Measurements from ENCODE around the gene PTPN6. TPM values are rescaled to one million over a fixed set of nuclear protein-coding genes. Genes with fewer than 3 reads are reported as not detected.

Gene PTPN6
- polyA plus RNA-seq, 3 donors: 449 to 764 (median 562) TPM

GRCh38 chr12:6925239-6925539, 26.0 kb upstream of the PTPN6 start:
- Mint-ChIP-seq H3K9me3 (peaks cover 0 to 5% (median 2%) of the 10 kb centered on the region in 7 donors), H3K27me3 (ENCODE audit: low read depth in 3 of 3) (peaks cover 53 to 61% (median 55%) of the 10 kb centered on the region in 3 donors), H3K27ac (peak overlapping the region in 2 of 7 donors; percentile 41 to 61), H3K4me1 (peaks cover 52% of the 10 kb centered on the region), H3K36me3 (peaks cover 5 to 13% of the 10 kb centered on the region in 2 donors), H3K4me3 (peak overlapping the region in 1 of 2 donors; percentile 60)
- peaks cover 14% of the 10 kb centered on the region for H3K79me2 ChIP-seq (ENCODE audit: insufficient read depth, low read length)
- H2AFZ ChIP-seq (ENCODE audit: insufficient read depth, low read depth, low read length, poor library complexity, severe bottlenecking): no peak overlapping the region
- DNase-seq: no peak
- no peak overlapping the region for H3K4me2 ChIP-seq (replicated peaks; ENCODE audit: extremely low read depth, low read length, poor library complexity, severe bottlenecking)
- H3K27me3 ChIP-seq (ENCODE audit: control insufficient read depth in 2 of 2, insufficient read depth in 2 of 2, low read length in 2 of 2): peaks cover 3 to 45% of the 10 kb centered on the region in 2 donors
- no peaks in the 10 kb centered on the region for H4K20me1 ChIP-seq (ENCODE audit: insufficient read depth, low read length)
- TF ChIP-seq CTCF (IDR thresholded peaks at IDR 0.05): no peak
- 50% methylated on average over 1 of the region's 1 CpG for WGBS (ENCODE audit: insufficient coverage)
- no peaks in the 10 kb centered on the region for H3K36me3 ChIP-seq (replicated peaks in 1 of 2; ENCODE audit: control insufficient read depth in 1 of 2, insufficient read depth in 2 of 2, low read length in 2 of 2)
- no peak overlapping the region for H3K27ac ChIP-seq (ENCODE audit: low read depth in 1 of 2, low read length in 2 of 2)
- no peaks in the 10 kb centered on the region for H3K9me3 ChIP-seq (replicated peaks in 1 of 2; ENCODE audit: control insufficient read depth in 1 of 2, insufficient read depth in 1 of 2, low read length in 2 of 2)
- intact Hi-C loops (cut with micrococcal nuclease): no loop called here
- H3K4me1 ChIP-seq (ENCODE audit: control insufficient read depth in 1 of 2, insufficient read depth in 2 of 2, low read length in 2 of 2): peaks cover 53 to 62% of the 10 kb centered on the region in 2 donors
- H3K4me3 ChIP-seq (replicated peaks in 1 of 3; ENCODE audit: low read depth in 2 of 3, low read length in 3 of 3): no peak overlapping the region
- no peak overlapping the region for H3K9ac ChIP-seq (ENCODE audit: insufficient read depth, low read length, poor library complexity, severe bottlenecking)

- peaks cover 3 to 45% of the 10 kb centered on the region in 2 donors for H3K27me3 ChIP-seq (ENCODE audit: control insufficient read depth in 2 of 2, insufficient read depth in 2 of 2, low read length in 2 of 2)
- no peak overlapping the region for H3K27ac Mint-ChIP-seq
- DNase-seq: peak in 2 of 3 donors; percentile 21 to 40
- H3K4me2 ChIP-seq (replicated peaks; ENCODE audit: extremely low read depth, low read length, poor library complexity, severe bottlenecking): no peak overlapping the region
- H3K36me3 ChIP-seq (replicated peaks in 1 of 2; ENCODE audit: control insufficient read depth in 1 of 2, insufficient read depth in 2 of 2, low read length in 2 of 2): no peaks in the 10 kb centered on the region
- H3K27me3 Mint-ChIP-seq (ENCODE audit: low read depth in 3 of 3): peaks cover 50 to 63% (median 59%) of the 10 kb centered on the region in 3 donors
- no peaks in the 10 kb centered on the region for H4K20me1 ChIP-seq (ENCODE audit: insufficient read depth, low read length)
- no peak overlapping the region for H3K27ac ChIP-seq (ENCODE audit: low read depth in 1 of 2, low read length in 2 of 2)
- TF ChIP-seq CTCF (IDR thresholded peaks at IDR 0.05): no peak
- peaks cover 54% of the 10 kb centered on the region for H3K4me1 Mint-ChIP-seq
- no peaks in the 10 kb centered on the region for H3K9me3 ChIP-seq (replicated peaks in 1 of 2; ENCODE audit: control insufficient read depth in 1 of 2, insufficient read depth in 1 of 2, low read length in 2 of 2)
- no peak overlapping the region for H2AFZ ChIP-seq (ENCODE audit: insufficient read depth, low read depth, low read length, poor library complexity, severe bottlenecking)
- WGBS (ENCODE audit: insufficient coverage): 67% methylated on average over 6 of the region's 8 CpGs
- intact Hi-C loops (cut with micrococcal nuclease): no loop called here
- peaks cover 5 to 13% of the 10 kb centered on the region in 2 donors for H3K36me3 Mint-ChIP-seq
- H3K9me3 Mint-ChIP-seq: peaks cover 0 to 5% (median 2%) of the 10 kb centered on the region in 7 donors
- H3K9ac ChIP-seq (ENCODE audit: insufficient read depth, low read length, poor library complexity, severe bottlenecking): no peak overlapping the region
- H3K4me3 Mint-ChIP-seq: peak overlapping the region; percentile 41 to 82
- no peak overlapping the region for H3K4me3 ChIP-seq (replicated peaks in 1 of 3; ENCODE audit: low read depth in 2 of 3, low read length in 3 of 3)
- peaks cover 53 to 62% of the 10 kb centered on the region in 2 donors for H3K4me1 ChIP-seq (ENCODE audit: control insufficient read depth in 1 of 2, insufficient read depth in 2 of 2, low read length in 2 of 2)
- H3K79me2 ChIP-seq (ENCODE audit: insufficient read depth, low read length): peaks cover 14% of the 10 kb centered on the region
Observed at GRCh38 chr12:6925540-6926279, 25.4 kb upstream of the PTPN6 start.

Measured in CD14-positive monocyte (primary cell).